Activated B cell treated with CpG ODN at 0.5 μM for 24 hours (primary cell): Measurements from ENCODE around the gene CARTPT. TPM values are rescaled to one million over a fixed set of nuclear protein-coding genes. Genes with fewer than 3 reads are reported as not detected.

Experiments used
- ATAC-seq: fragments of 200-7000 bp; cut with Tn5 transposase; one replicate; pipeline ENCODE4 v1.10.0; 2021; ENCODE audit warnings: low read depth, mild to moderate bottlenecking, moderate library complexity
- CTCF ChIA-PET: fragments of 350-600 bp; sonication (Branson Sonifier 250); formaldehyde crosslinking; loops from one replicate; lab custom pipeline; 2021; ENCODE audit warnings: antibody characterized with exemption; lab: Charles Lee
- POLR2A ChIA-PET: fragments of 350-600 bp; sonication (Branson Sonifier 250); formaldehyde crosslinking; loops from one replicate; lab custom pipeline; 2021; ENCODE audit warnings: antibody characterized with exemption; lab: Charles Lee
- DNase-seq: peaks from one replicate; pipeline ENCODE4 v3.0.0; 2022
- H3K27ac Mint-ChIP-seq: one replicate; pipeline ENCODE4 v1.8.0; 2020; ENCODE audit warnings: mixed read lengths
- H3K27me3 Mint-ChIP-seq: one replicate; pipeline ENCODE4 v1.8.0; 2021; ENCODE audit warnings: mixed read lengths
- H3K36me3 Mint-ChIP-seq: one replicate; pipeline ENCODE4 v1.8.0; 2021; ENCODE audit warnings: low read depth, mixed read lengths
- H3K4me1 Mint-ChIP-seq: one replicate; pipeline ENCODE4 v1.8.0; 2021; ENCODE audit warnings: mixed read lengths
- H3K4me3 Mint-ChIP-seq: one replicate; pipeline ENCODE4 v1.8.0; 2020; ENCODE audit warnings: mild to moderate bottlenecking, mixed read lengths
- H3K9me3 Mint-ChIP-seq: one replicate; pipeline ENCODE4 v1.8.0; 2020; ENCODE audit warnings: mixed read lengths
- intact Hi-C: fragments of 100-400 bp; cut with micrococcal nuclease; formaldehyde crosslinking; loops from one replicate; pipeline ENCODE4 v1.15.1; 2024
- total RNA-seq: library from RNA; stranded (reverse); gene quantifications from 2 replicates; pipeline ENCODE4 v1.2.3, GENCODE V29; 2022
- TF ChIP-seq, protein P1 (sequence below): fragments of 200-600 bp; IDR thresholded peaks from one replicate; pipeline ENCODE4 v1.8.0; 2022; ENCODE audit warnings: antibody characterized with exemption, mild to moderate bottlenecking

CARTPT gene
- total RNA-seq, 1 donor from 2014 or later: not detected

DNA sequence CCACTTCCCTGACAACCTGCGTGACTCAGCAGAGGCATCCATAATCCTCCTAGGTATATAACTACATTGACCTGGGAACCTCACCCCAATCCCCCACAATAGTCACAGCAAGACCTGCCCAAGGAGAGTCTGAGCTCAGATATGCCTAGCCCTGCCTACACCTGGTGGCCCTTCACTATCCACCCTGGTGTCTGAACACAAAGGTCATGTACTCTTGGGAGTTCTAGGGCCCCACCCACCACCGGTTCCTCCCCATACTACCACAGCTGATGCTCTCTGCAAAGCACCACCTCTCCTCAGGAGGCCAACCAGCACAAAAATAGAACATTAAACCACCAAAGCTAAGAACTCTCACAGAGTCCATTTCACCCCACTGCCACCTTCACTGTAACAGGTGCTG lies 34.8 kb upstream of the CARTPT start:
- Mint-ChIP-seq H3K27ac (no peak overlapping the region), H3K36me3 (no peaks in the 10 kb centered on the region), H3K4me1 (no peaks in the 10 kb centered on the region), H3K4me3 (no peak overlapping the region), H3K9me3 (peaks cover 23% of the 10 kb centered on the region), H3K27me3 (peaks cover 23% of the 10 kb centered on the region)
- no peak for DNase-seq
- ChIA-PET POLR2A (no interaction called here), CTCF (no interaction called here)
- intact Hi-C loops: no loop called here
- no peak for ATAC-seq
- TF ChIP-seq, protein P1, sequence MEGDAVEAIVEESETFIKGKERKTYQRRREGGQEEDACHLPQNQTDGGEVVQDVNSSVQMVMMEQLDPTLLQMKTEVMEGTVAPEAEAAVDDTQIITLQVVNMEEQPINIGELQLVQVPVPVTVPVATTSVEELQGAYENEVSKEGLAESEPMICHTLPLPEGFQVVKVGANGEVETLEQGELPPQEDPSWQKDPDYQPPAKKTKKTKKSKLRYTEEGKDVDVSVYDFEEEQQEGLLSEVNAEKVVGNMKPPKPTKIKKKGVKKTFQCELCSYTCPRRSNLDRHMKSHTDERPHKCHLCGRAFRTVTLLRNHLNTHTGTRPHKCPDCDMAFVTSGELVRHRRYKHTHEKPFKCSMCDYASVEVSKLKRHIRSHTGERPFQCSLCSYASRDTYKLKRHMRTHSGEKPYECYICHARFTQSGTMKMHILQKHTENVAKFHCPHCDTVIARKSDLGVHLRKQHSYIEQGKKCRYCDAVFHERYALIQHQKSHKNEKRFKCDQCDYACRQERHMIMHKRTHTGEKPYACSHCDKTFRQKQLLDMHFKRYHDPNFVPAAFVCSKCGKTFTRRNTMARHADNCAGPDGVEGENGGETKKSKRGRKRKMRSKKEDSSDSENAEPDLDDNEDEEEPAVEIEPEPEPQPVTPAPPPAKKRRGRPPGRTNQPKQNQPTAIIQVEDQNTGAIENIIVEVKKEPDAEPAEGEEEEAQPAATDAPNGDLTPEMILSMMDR: no peak

DNA sequence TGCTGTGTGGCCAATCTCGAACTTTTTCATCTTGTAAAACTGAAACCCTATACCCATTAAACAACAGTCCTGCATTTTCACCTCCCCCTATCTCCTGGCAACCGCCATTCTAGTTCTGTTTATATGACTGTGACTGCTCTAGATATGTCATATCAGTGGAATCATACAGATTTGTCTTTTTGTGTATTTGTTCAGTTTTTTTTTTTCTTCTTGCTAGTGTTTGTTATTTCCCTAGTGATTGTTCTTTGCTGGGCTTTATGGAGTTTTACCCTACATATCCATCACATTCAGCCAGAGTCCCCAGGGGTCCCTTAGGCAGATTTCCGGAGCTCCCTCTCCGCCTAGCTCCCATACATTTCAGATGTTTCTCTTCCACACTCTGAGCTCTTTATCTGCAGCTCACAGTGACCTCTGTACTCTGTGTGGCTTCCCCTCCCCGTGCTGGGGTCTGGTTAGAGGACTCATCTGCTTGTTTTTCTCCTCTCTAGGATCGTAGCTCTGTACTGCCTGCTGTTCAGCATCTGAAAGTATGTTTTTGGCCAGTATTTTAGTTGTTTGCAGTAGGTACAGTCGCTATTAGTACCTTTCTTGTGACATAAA lies 25.1 kb upstream of the CARTPT start:
- DNase-seq (no peak), ATAC-seq (no peak)
- CTCF ChIA-PET: no interaction called here
- H3K27ac Mint-ChIP-seq: no peak overlapping the region
- POLR2A ChIA-PET: no interaction called here
- peaks cover 3% of the 10 kb centered on the region for H3K4me1 Mint-ChIP-seq
- H3K36me3 Mint-ChIP-seq: no peaks in the 10 kb centered on the region
- H3K27me3 Mint-ChIP-seq: peaks cover 12% of the 10 kb centered on the region
- peaks cover 3% of the 10 kb centered on the region for H3K9me3 Mint-ChIP-seq
- TF ChIP-seq, protein P1: no peak
- intact Hi-C loops: no loop called here
- H3K4me3 Mint-ChIP-seq: no peak overlapping the region

DNA sequence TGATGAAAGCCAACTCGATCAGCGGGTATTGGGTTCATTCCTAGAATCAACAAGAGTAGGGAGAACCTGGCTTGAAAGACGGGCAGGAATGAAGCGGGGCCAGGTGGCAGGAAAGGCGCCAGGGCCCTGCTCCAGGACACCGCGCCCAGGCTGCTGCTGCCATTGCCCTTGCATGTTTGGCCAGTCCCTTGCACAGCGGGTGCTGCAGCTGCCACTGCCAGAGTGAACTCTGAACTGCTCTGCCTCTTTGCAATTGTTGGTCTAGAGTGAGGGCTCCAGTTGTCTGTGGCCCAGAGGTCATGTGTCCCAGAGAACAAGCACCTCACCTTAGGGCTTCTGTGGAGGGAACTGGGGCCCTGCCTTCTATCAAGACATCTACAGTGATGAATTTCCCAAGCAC lies 24.0 kb upstream of the CARTPT start:
- ChIA-PET CTCF (no interaction called here), POLR2A (no interaction called here)
- peaks cover 3% of the 10 kb centered on the region for H3K4me1 Mint-ChIP-seq
- no peak overlapping the region for H3K27ac Mint-ChIP-seq
- no peak for ATAC-seq
- TF ChIP-seq, protein P1: no peak
- H3K27me3 Mint-ChIP-seq: peaks cover 12% of the 10 kb centered on the region
- no peak for DNase-seq
- no peaks in the 10 kb centered on the region for H3K36me3 Mint-ChIP-seq
- intact Hi-C loops: no loop called here
- H3K9me3 Mint-ChIP-seq: peaks cover 3% of the 10 kb centered on the region
- H3K4me3 Mint-ChIP-seq: no peak overlapping the region

DNA sequence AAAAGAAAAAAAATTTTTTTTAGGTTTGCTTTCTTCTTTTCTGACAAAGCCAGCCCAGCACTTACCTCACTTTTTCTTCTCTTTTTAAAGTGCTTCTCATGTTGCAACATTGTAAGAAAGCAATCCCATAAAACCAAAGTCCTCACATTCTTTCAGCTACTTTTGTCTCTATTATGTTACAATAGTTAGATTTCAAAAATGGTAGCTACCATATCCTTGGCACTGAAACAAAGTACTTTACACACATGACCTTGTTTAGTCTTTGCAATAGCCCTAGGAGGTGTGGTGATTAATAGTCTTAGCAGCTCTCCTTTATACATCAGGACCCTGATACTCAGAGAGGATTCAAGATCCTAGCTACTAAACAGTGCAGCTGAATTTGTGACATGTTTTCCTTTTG lies 23.5 kb upstream of the CARTPT start:
- TF ChIP-seq, protein P1: no peak
- ChIA-PET CTCF (no interaction called here), POLR2A (no interaction called here)
- no peak overlapping the region for H3K27ac Mint-ChIP-seq
- H3K27me3 Mint-ChIP-seq: peaks cover 12% of the 10 kb centered on the region
- ATAC-seq (no peak), DNase-seq (no peak)
- H3K4me1 Mint-ChIP-seq: peaks cover 3% of the 10 kb centered on the region
- peaks cover 3% of the 10 kb centered on the region for H3K9me3 Mint-ChIP-seq
- intact Hi-C loops: no loop called here
- H3K4me3 Mint-ChIP-seq: no peak overlapping the region
- H3K36me3 Mint-ChIP-seq: no peaks in the 10 kb centered on the region

DNA sequence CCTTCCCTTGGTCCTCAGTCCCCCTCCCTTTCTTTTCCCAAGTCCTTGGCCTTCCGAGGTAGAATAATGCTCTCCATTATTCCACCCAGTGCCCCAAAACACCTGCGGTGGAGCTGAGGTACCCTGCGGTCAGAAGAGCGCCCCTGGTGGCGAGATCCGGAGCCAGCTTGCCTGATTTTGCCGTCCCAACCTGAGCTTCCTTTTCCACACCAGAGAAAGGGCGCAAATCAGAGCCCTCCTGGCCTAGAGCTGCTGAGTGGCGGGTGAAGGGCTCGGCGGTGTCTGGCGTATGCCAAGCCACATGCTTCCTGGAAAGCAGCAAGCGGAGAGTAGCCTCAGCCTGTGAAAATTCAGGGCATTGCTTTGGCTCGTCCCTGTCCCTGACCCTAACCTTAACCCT lies 21.1 kb upstream of the CARTPT start:
- CTCF ChIA-PET: no interaction called here
- ATAC-seq: no peak
- H3K9me3 Mint-ChIP-seq: peaks cover 3% of the 10 kb centered on the region

More for the DNA sequence above, 21.1 kb upstream of the CARTPT start:
- TF ChIP-seq, protein P1: no peak
- no peak overlapping the region for H3K4me3 Mint-ChIP-seq
- H3K4me1 Mint-ChIP-seq: peaks cover 3% of the 10 kb centered on the region
- POLR2A ChIA-PET: no interaction called here
- peaks cover 15% of the 10 kb centered on the region for H3K27me3 Mint-ChIP-seq
- no peak overlapping the region for H3K27ac Mint-ChIP-seq
- H3K36me3 Mint-ChIP-seq: no peaks in the 10 kb centered on the region
- DNase-seq: no peak
- intact Hi-C loops: no loop called here
